ENCODE measurements around the gene SFSWAP.

Gene SFSWAP

DNA sequence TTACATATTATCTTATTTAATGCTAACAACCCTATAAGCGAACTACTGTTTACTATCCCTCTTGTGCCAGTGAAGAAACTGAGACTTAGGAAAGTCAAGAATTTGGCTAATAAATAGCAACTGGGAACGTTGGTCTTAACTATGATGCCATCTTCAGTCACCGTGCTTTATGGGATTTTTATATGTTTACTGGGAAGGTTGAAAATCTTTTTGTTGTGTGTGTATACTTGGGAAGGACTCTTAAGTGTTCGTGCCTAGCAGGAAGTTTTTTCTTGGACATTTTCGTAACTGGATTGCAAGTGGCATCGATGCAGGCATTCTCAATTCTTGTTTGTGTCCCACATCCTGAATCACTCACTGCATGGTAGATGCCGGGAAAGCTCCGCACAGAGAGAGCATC is 9.4 kb downstream of the SFSWAP start:
- Histone ChIP-seq H3K4me3 (no peak overlapping the region), H3K9me3 (no peaks in the 10 kb centered on the region), H3K36me3 (peaks cover 60 to 94% (median 85%) of the 10 kb centered on the region in 3 donors), H3K4me1 (no peaks in the 10 kb centered on the region), H3K27ac (no peak overlapping the region), H3K27me3 (no peaks in the 10 kb centered on the region)
- no peak for DNase-seq
- TF ChIP-seq, protein P1, sequence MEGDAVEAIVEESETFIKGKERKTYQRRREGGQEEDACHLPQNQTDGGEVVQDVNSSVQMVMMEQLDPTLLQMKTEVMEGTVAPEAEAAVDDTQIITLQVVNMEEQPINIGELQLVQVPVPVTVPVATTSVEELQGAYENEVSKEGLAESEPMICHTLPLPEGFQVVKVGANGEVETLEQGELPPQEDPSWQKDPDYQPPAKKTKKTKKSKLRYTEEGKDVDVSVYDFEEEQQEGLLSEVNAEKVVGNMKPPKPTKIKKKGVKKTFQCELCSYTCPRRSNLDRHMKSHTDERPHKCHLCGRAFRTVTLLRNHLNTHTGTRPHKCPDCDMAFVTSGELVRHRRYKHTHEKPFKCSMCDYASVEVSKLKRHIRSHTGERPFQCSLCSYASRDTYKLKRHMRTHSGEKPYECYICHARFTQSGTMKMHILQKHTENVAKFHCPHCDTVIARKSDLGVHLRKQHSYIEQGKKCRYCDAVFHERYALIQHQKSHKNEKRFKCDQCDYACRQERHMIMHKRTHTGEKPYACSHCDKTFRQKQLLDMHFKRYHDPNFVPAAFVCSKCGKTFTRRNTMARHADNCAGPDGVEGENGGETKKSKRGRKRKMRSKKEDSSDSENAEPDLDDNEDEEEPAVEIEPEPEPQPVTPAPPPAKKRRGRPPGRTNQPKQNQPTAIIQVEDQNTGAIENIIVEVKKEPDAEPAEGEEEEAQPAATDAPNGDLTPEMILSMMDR (IDR thresholded peaks at IDR 0.05): no peak
- intact Hi-C loops (cut with DNase I; ENCODE audit: low total_unique reads): no loop called here

DNA sequence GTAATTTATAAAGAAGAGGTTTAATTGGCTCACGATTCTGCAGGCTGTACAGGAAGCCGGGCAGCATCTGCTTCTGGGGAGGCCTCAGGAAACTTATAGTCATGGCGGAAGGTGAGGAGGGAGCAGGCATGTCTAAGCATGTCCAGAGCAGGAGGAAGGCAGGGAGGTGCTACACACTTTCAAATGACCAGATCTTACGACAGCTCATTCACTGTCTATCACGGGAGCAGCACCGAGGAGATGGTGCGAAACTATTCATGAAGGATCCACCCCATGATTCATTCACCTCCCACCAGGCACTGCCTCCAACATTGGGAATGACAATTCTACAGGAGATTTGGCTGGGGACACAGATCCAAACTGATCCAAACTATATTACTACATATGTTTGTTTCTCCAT is 10.0 kb downstream of the SFSWAP start:
- Histone ChIP-seq H3K4me1 (no peaks in the 10 kb centered on the region), H3K9me3 (no peaks in the 10 kb centered on the region), H3K27ac (no peak overlapping the region), H3K36me3 (peaks cover 58 to 94% (median 85%) of the 10 kb centered on the region in 3 donors), H3K27me3 (no peaks in the 10 kb centered on the region), H3K4me3 (no peak overlapping the region)
- TF ChIP-seq, protein P1 (IDR thresholded peaks at IDR 0.05): no peak
- intact Hi-C loops (cut with DNase I; ENCODE audit: low total_unique reads): no loop called here
- DNase-seq: no peak

DNA sequence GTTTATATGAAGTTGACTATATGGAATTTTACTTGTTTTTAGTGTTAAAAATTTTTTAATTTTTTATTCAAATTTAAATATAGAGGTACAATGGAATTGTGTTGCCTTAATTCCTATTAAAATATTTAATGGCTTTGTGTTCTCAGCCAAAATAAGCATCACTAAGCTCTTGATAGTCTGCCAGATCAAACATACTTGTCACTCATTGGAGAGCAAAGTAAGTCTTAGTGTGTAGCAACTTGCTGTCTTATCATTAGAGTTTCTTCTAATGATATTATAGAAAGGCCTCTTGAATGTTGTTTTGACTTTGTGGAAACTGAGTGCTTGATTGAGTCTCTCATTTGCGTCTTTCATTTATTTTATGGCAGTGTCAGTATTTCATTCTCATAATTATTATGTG is 10.7 kb downstream of the SFSWAP start:
- Histone ChIP-seq H3K4me1 (no peaks in the 10 kb centered on the region), H3K9me3 (no peaks in the 10 kb centered on the region), H3K27me3 (no peaks in the 10 kb centered on the region), H3K4me3 (no peak overlapping the region), H3K36me3 (peaks cover 58 to 94% (median 85%) of the 10 kb centered on the region in 3 donors), H3K27ac (no peak overlapping the region)
- TF ChIP-seq, protein P1 (IDR thresholded peaks at IDR 0.05): no peak
- DNase-seq: no peak
- intact Hi-C loops (cut with DNase I; ENCODE audit: low total_unique reads): no loop called here

DNA sequence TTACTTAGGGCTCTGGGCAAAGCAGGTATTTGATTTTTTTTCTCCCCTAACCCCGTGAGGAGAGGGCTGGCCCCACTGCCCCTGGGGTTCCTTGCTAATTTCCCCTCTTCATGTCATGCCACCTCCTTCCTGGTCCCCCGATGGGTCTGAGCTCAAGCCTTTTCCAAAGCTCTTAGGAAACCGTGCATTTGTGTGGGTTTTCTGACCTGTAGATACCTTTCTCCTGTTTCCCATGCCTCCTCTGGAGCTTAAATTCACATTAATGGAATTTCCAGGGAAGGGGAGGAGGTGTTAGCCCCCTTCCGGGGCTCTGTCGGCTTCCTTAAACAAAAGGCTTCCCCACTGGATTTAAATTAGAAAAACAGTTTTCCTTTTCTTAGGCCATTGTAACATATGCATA is 12.6 kb downstream of the SFSWAP start:
- DNase-seq: no peak
- Histone ChIP-seq H3K36me3 (peaks cover 63 to 96% (median 85%) of the 10 kb centered on the region in 3 donors), H3K9me3 (no peaks in the 10 kb centered on the region), H3K27ac (no peak overlapping the region), H3K27me3 (no peaks in the 10 kb centered on the region), H3K4me1 (no peaks in the 10 kb centered on the region), H3K4me3 (no peak overlapping the region)
- TF ChIP-seq, protein P1 (IDR thresholded peaks at IDR 0.05): no peak
- intact Hi-C loops (cut with DNase I; ENCODE audit: low total_unique reads): no loop called here

DNA sequence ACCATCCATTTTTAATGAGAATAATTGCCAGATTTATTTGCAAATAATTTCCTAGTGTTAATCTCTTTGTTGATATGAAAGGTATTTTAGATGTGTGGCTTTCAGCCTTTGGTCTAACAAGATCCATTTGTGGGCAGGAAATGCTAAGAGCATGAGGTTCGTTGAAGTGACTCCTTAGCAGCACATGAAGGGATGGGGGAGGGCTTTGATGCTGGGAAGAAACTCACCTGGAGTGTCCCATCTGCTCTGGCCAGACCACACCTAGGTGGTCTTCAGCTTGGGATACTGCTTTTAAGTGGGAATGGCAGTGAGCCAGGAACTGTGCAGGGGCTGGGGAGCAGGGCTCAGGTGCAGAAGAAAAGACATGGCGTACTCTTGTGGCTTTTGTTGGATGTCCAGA is 13.6 kb downstream of the SFSWAP start:
- intact Hi-C loops (cut with DNase I; ENCODE audit: low total_unique reads): no loop called here
- no peak overlapping the region for H3K27ac ChIP-seq
- H3K36me3 ChIP-seq: peaks cover 63 to 96% (median 85%) of the 10 kb centered on the region in 3 donors
- DNase-seq: no peak
- TF ChIP-seq, protein P1 (IDR thresholded peaks at IDR 0.05): no peak
- H3K4me3 ChIP-seq: no peak overlapping the region
- H3K9me3 ChIP-seq: no peaks in the 10 kb centered on the region
- H3K4me1 ChIP-seq: no peaks in the 10 kb centered on the region
- H3K27me3 ChIP-seq: no peaks in the 10 kb centered on the region

DNA sequence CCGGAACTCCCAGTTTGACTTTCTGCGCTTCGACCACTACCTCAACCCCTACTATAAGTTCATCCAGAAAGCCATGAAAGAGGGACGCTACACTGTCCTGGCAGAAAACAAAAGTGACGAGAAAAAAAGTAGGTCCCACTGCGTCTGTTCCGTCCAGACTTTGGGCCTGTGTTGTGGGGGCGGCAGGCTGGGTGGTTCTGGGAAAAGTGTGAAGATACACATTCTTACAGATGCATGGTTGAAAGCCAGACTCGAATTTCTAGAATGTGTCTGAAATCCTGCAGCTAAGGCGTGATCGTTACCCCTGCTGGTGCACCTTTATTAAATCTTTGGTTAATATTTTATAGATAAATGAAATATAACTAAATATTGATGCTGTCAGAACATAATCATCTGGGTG is 14.6 kb downstream of the SFSWAP start:
- Histone ChIP-seq H3K4me1 (no peaks in the 10 kb centered on the region), H3K27me3 (no peaks in the 10 kb centered on the region), H3K27ac (no peak overlapping the region), H3K4me3 (no peak overlapping the region), H3K36me3 (peaks cover 64 to 96% (median 85%) of the 10 kb centered on the region in 3 donors), H3K9me3 (no peaks in the 10 kb centered on the region)
- no peak for DNase-seq
- TF ChIP-seq, protein P1 (IDR thresholded peaks at IDR 0.05): no peak
- intact Hi-C loops (cut with DNase I; ENCODE audit: low total_unique reads): no loop called here
